Measurements from ENCODE around the gene RAB3GAP2.

DNA sequence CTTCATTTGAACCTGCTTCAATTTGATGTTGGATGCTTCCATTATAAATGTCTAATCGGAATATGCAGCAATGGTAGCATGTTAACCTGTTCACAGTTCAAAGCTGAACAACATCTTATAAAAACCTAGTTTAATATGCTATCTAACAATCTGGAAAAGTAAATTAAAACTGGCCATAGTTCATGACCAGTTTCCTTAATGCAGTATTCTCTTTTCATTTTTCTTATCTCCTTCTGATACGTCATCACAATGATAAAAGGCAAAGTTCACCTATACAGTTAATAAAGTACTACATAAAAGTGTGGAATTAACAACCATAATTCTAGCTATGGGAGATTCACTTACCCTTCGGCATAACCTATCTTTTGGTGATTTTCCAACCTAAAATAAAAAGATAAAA lies 113.2 kb downstream of the RAB3GAP2 start:
- TF ChIP-seq CTCF (IDR thresholded peaks at IDR 0.05) (no peak), CREM (CRISPR knock-in tag; IDR thresholded peaks at IDR 0.05) (no peak), NR1H2 (CRISPR knock-in tag; IDR thresholded peaks at IDR 0.05) (no peak), IRF2 (CRISPR knock-in tag; IDR thresholded peaks at IDR 0.05; ENCODE audit: borderline replicate concordance, low read depth) (no peak), ZNF416 (CRISPR knock-in tag; IDR thresholded peaks at IDR 0.05) (no peak), EMX1 (CRISPR knock-in tag; IDR thresholded peaks at IDR 0.05) (no peak), NR3C1 (CRISPR knock-in tag; conservative IDR thresholded peaks at IDR 0.05; ENCODE audit: low read depth) (no peak), FOXK1 (CRISPR knock-in tag; IDR thresholded peaks at IDR 0.05) (no peak), GABPB1 (CRISPR knock-in tag; IDR thresholded peaks at IDR 0.05) (no peak), ATF3 (CRISPR knock-in tag; conservative IDR thresholded peaks at IDR 0.05) (no peak), SP1 (CRISPR knock-in tag; conservative IDR thresholded peaks at IDR 0.05) (no peak)
- TF ChIP-seq, protein P1, sequence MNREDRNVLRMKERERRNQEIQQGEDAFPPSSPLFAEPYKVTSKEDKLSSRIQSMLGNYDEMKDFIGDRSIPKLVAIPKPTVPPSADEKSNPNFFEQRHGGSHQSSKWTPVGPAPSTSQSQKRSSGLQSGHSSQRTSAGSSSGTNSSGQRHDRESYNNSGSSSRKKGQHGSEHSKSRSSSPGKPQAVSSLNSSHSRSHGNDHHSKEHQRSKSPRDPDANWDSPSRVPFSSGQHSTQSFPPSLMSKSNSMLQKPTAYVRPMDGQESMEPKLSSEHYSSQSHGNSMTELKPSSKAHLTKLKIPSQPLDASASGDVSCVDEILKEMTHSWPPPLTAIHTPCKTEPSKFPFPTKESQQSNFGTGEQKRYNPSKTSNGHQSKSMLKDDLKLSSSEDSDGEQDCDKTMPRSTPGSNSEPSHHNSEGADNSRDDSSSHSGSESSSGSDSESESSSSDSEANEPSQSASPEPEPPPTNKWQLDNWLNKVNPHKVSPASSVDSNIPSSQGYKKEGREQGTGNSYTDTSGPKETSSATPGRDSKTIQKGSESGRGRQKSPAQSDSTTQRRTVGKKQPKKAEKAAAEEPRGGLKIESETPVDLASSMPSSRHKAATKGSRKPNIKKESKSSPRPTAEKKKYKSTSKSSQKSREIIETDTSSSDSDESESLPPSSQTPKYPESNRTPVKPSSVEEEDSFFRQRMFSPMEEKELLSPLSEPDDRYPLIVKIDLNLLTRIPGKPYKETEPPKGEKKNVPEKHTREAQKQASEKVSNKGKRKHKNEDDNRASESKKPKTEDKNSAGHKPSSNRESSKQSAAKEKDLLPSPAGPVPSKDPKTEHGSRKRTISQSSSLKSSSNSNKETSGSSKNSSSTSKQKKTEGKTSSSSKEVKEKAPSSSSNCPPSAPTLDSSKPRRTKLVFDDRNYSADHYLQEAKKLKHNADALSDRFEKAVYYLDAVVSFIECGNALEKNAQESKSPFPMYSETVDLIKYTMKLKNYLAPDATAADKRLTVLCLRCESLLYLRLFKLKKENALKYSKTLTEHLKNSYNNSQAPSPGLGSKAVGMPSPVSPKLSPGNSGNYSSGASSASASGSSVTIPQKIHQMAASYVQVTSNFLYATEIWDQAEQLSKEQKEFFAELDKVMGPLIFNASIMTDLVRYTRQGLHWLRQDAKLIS (CRISPR knock-in tag; IDR thresholded peaks at IDR 0.05; ENCODE audit: borderline replicate concordance), result no peak
- TF ChIP-seq, protein P2, sequence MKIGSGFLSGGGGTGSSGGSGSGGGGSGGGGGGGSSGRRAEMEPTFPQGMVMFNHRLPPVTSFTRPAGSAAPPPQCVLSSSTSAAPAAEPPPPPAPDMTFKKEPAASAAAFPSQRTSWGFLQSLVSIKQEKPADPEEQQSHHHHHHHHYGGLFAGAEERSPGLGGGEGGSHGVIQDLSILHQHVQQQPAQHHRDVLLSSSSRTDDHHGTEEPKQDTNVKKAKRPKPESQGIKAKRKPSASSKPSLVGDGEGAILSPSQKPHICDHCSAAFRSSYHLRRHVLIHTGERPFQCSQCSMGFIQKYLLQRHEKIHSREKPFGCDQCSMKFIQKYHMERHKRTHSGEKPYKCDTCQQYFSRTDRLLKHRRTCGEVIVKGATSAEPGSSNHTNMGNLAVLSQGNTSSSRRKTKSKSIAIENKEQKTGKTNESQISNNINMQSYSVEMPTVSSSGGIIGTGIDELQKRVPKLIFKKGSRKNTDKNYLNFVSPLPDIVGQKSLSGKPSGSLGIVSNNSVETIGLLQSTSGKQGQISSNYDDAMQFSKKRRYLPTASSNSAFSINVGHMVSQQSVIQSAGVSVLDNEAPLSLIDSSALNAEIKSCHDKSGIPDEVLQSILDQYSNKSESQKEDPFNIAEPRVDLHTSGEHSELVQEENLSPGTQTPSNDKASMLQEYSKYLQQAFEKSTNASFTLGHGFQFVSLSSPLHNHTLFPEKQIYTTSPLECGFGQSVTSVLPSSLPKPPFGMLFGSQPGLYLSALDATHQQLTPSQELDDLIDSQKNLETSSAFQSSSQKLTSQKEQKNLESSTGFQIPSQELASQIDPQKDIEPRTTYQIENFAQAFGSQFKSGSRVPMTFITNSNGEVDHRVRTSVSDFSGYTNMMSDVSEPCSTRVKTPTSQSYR (CRISPR knock-in tag; IDR thresholded peaks at IDR 0.05), result no peak
